ENCODE measurements around the gene FZD4.

The FZD4 gene

GRCh38 chr11:86905252-86905651, 49.9 kb downstream of the FZD4 start:
- no peak for DNase-seq

- DNase-seq, result no peak
Observed at GRCh38 chr11:86904001-86904400, 51.2 kb downstream of the FZD4 start.

GRCh38 chr11:86902345-86902744, 52.9 kb downstream of the FZD4 start:
- DNase-seq, result no peak

GRCh38 chr11:86901599-86901998, 53.6 kb downstream of the FZD4 start:
- no peak for DNase-seq

GRCh38 chr11:86900162-86900561, 55.0 kb downstream of the FZD4 start:
- DNase-seq, result no peak

GRCh38 chr11:86898689-86899088, 56.5 kb downstream of the FZD4 start:
- DNase-seq, result no peak

GRCh38 chr11:86896441-86896841, 58.8 kb downstream of the FZD4 start:
- no peak for DNase-seq

Data from activated T-cell treated with anti-CD3 and anti-CD28 coated beads, Interleukin-2, amount 50 U/mL, for 48 hours (primary cell).